IMR-90 (cell line): Measurements from ENCODE around the gene TCERG1L. TPM values are rescaled to one million over a fixed set of nuclear protein-coding genes. Genes with fewer than 3 reads are reported as not detected.

Experiments
- ATAC-seq: fragments of 200-7000 bp; cut with Tn5 transposase; 2 replicates; pipeline ENCODE4 v1.9.1; 2020; ENCODE audit warnings: low read depth, mild to moderate bottlenecking, moderate library complexity
- BruUV-seq: library from RNA; stranded (reverse); fragments of 400-500 nt; replicated peaks from 2 replicates; lab custom pipeline; 2021; lab: Mats Ljungman, UMichigan
- CTCF ChIA-PET: fragments of 300-600 bp; formaldehyde crosslinking; extraction: SDS; loops from one replicate; lab custom pipeline; 2021; ENCODE audit warnings: antibody characterized with exemption; lab: Yijun Ruan, JAX
- POLR2A ChIA-PET: fragments of 300-600 bp; sonication (Branson Sonifier 250); formaldehyde crosslinking; loops from one replicate; lab custom pipeline; 2022; ENCODE audit warnings: antibody characterized with exemption; ENCODE audit not compliant: unreplicated experiment; lab: Charles Lee
- DNase-seq: peaks from one replicate; pipeline ENCODE4 v3.0.0; 2013
- H2AFZ ChIP-seq: replicated peaks from 2 replicates; pipeline ENCODE3; 2013; ENCODE audit warnings: low read length, mild to moderate bottlenecking; ENCODE audit not compliant: poor library complexity
- H2AK5ac ChIP-seq: 2 replicates; pipeline ENCODE4 v1.6.1; 2013; ENCODE audit warnings: low read depth, low read length, inconsistent platforms
- H2AK9ac ChIP-seq: replicated peaks from 2 replicates; pipeline ENCODE3; 2013; ENCODE audit warnings: mild to moderate bottlenecking, low read depth, low read length, moderate library complexity; ENCODE audit not compliant: poor library complexity
- H2BK120ac ChIP-seq: 2 replicates; pipeline ENCODE4 v1.6.1; 2013; ENCODE audit warnings: low read depth, low read length, inconsistent platforms
- H2BK15ac ChIP-seq: 3 replicates; pipeline ENCODE4 v1.6.1; 2013; ENCODE audit warnings: low read depth, low read length, inconsistent platforms
- H2BK20ac ChIP-seq: 2 replicates; pipeline ENCODE4 v1.6.1; 2013; ENCODE audit warnings: low read depth, mild to moderate bottlenecking, inconsistent platforms, low read length, moderate library complexity
- H2BK5ac ChIP-seq: 2 replicates; pipeline ENCODE4 v1.6.1; 2013; ENCODE audit warnings: mild to moderate bottlenecking, low read depth, low read length, inconsistent platforms; ENCODE audit not compliant: poor library complexity, severe bottlenecking
- H3K14ac ChIP-seq: replicated peaks from 2 replicates; pipeline ENCODE4 v1.6.1; 2013; ENCODE audit warnings: low read depth, low read length, inconsistent platforms
- H3K18ac ChIP-seq: 2 replicates; pipeline ENCODE4 v1.6.1; 2013; ENCODE audit warnings: low read depth, low read length, control low read depth
- H3K23ac ChIP-seq: 2 replicates; pipeline ENCODE4 v1.6.1; 2013; ENCODE audit warnings: low read depth, low read length, inconsistent platforms
- H3K27ac ChIP-seq: 2 replicates; pipeline ENCODE4 v1.5.1; 2013; ENCODE audit warnings: mild to moderate bottlenecking, control low read depth, low read length; ENCODE audit not compliant: insufficient read depth
- H3K27me3 ChIP-seq: 2 replicates; pipeline ENCODE4 v1.6.1; 2013; ENCODE audit warnings: low read length; ENCODE audit not compliant: control insufficient read depth, insufficient read depth
- H3K36me3 ChIP-seq: 2 replicates; pipeline ENCODE4 v1.6.1; 2013; ENCODE audit warnings: low read length, mixed read lengths; ENCODE audit not compliant: control insufficient read depth, insufficient read depth
- H3K4ac ChIP-seq: 2 replicates; pipeline ENCODE4 v1.6.1; 2013; ENCODE audit warnings: low read depth, low read length, inconsistent platforms
- H3K4me1 ChIP-seq: 2 replicates; pipeline ENCODE4 v1.6.1; 2013; ENCODE audit warnings: low read length, mixed read lengths; ENCODE audit not compliant: control insufficient read depth, insufficient read depth
- H3K4me2 ChIP-seq: 2 replicates; pipeline ENCODE4 v1.6.1; 2013; ENCODE audit warnings: low read depth, mild to moderate bottlenecking, control low read depth, low read length, moderate library complexity
- H3K4me3 ChIP-seq: 2 replicates; pipeline ENCODE4 v1.5.1; 2013; ENCODE audit warnings: low read depth, mild to moderate bottlenecking, control low read depth, low read length, moderate library complexity; ENCODE audit not compliant: insufficient read depth
- H3K56ac ChIP-seq: 2 replicates; pipeline ENCODE4 v1.6.1; 2013; ENCODE audit warnings: low read length, inconsistent platforms; ENCODE audit not compliant: insufficient read depth; ENCODE audit errors: extremely low read depth
- H3K79me1 ChIP-seq, 2 experiments: 2 replicates each; pipeline ENCODE4 v1.6.1; 2013; ENCODE audit warnings: low read length in 2 of 2, inconsistent platforms in 1 of 2, low read depth in 1 of 2
- H3K9ac ChIP-seq: 2 replicates; pipeline ENCODE4 v1.6.1; 2013; ENCODE audit warnings: low read depth, low read length, control low read depth
- H3K9me1 ChIP-seq: 2 replicates; pipeline ENCODE4 v1.6.1; 2013; ENCODE audit warnings: low read length, inconsistent platforms; ENCODE audit not compliant: insufficient read depth
- H3K9me3 ChIP-seq: 2 replicates; pipeline ENCODE4 v1.6.1; 2013; ENCODE audit warnings: low read length; ENCODE audit not compliant: control insufficient read depth, insufficient read depth
- H4K20me1 ChIP-seq: 2 replicates; pipeline ENCODE4 v1.6.1; 2013; ENCODE audit warnings: low read length, inconsistent platforms; ENCODE audit not compliant: insufficient read depth
- H4K5ac ChIP-seq: 2 replicates; pipeline ENCODE4 v1.6.1; 2013; ENCODE audit warnings: mild to moderate bottlenecking, low read depth, low read length, control low read depth
- H4K8ac ChIP-seq, 2 experiments: 2 replicates each; pipeline ENCODE4 v1.6.1; 2013; ENCODE audit warnings: low read depth in 2 of 2, low read length in 2 of 2, control low read depth in 1 of 2, inconsistent platforms in 1 of 2
- H4K91ac ChIP-seq: 2 replicates; pipeline ENCODE4 v1.6.1; 2013; ENCODE audit warnings: low read depth, low read length, inconsistent platforms; ENCODE audit not compliant: insufficient read depth
- BHLHE40 ChIP-seq: fragments of 150-350 bp; IDR thresholded peaks from 2 replicates; pipeline ENCODE4 v1.6.1; 2016; ENCODE audit warnings: mild to moderate bottlenecking, low read depth, low read length
- CEBPB ChIP-seq: IDR thresholded peaks from 2 replicates; pipeline ENCODE4 v1.6.1; 2012; ENCODE audit warnings: low read depth, low read length, improper control_type of control experiment
- CHD1 ChIP-seq: IDR thresholded peaks from 2 replicates; pipeline ENCODE4 v1.6.1; 2012; ENCODE audit warnings: low read depth, low read length, improper control_type of control experiment
- CTCF ChIP-seq: conservative IDR thresholded peaks from 2 replicates; pipeline ENCODE4 v1.5.1; 2012; ENCODE audit warnings: mild to moderate bottlenecking, low read depth, low read length, improper control_type of control experiment
- FOS ChIP-seq: fragments of 150-350 bp; IDR thresholded peaks from 2 replicates; pipeline ENCODE4 v1.6.1; 2016; ENCODE audit warnings: low read depth, low read length
- MAFK ChIP-seq: IDR thresholded peaks from 2 replicates; pipeline ENCODE4 v1.6.1; 2012; ENCODE audit warnings: low read depth, low read length, improper control_type of control experiment
- MAZ ChIP-seq: IDR thresholded peaks from 2 replicates; pipeline ENCODE4 v1.6.1; 2012; ENCODE audit warnings: low read depth, mild to moderate bottlenecking, low read length, improper control_type of control experiment, moderate library complexity, borderline replicate concordance
- MXI1 ChIP-seq: IDR thresholded peaks from 2 replicates; pipeline ENCODE4 v1.6.1; 2012; ENCODE audit warnings: low read depth, mild to moderate bottlenecking, low read length, moderate library complexity, borderline replicate concordance
- NFE2L2 ChIP-seq: fragments of 150-350 bp; IDR thresholded peaks from 2 replicates; pipeline ENCODE4 v1.6.1; 2016; ENCODE audit warnings: low read depth, mild to moderate bottlenecking, low read length
- POLR2A ChIP-seq: IDR thresholded peaks from 2 replicates; pipeline ENCODE4 v1.6.1; 2012; ENCODE audit warnings: mild to moderate bottlenecking, low read depth, low read length
- RAD21 ChIP-seq: IDR thresholded peaks from 2 replicates; pipeline ENCODE4 v1.6.1; 2012; ENCODE audit warnings: low read length, improper control_type of control experiment
- RCOR1 ChIP-seq: IDR thresholded peaks from 2 replicates; pipeline ENCODE4 v1.6.1; 2012; ENCODE audit warnings: mild to moderate bottlenecking, low read length, improper control_type of control experiment; ENCODE audit not compliant: insufficient replicate concordance
- RFX5 ChIP-seq: IDR thresholded peaks from 2 replicates; pipeline ENCODE4 v1.8.0; 2012; ENCODE audit warnings: low read depth, mild to moderate bottlenecking, low read length, moderate library complexity
- SMC3 ChIP-seq: fragments of 150-350 bp; IDR thresholded peaks from 2 replicates; pipeline ENCODE4 v1.6.1; 2016; ENCODE audit warnings: low read depth, mild to moderate bottlenecking, antibody characterized with exemption, low read length, moderate library complexity
- USF2 ChIP-seq: fragments of 150-350 bp; IDR thresholded peaks from 2 replicates; pipeline ENCODE4 v1.6.1; 2017; ENCODE audit warnings: mild to moderate bottlenecking, antibody characterized with exemption, low read length, low read depth
- WGBS, 2 experiments: methylation state at CpG; one replicate each; pipeline versions ENCODE4 v1.1.5 to v1.1.7; 2013; ENCODE audit warnings: missing lambda C conversion rate in 2 of 2; ENCODE audit not compliant: insufficient read length in 1 of 2; ENCODE audit errors: extremely low coverage in 2 of 2; 5-methylcytosine and 5-hydroxymethylcytosine counted together
- dilution Hi-C: fragments of 300-500 bp; cut with HindIII; formaldehyde crosslinking; loops from one replicate; pipeline ENCODE4 v1.14.3; 2018; ENCODE audit warnings: low sequenced_read_pairs; ENCODE audit not compliant: unreplicated experiment
- in situ Hi-C: fragments of 300-500 bp; cut with MboI; formaldehyde crosslinking; loops from 3 replicates; pipeline ENCODE4 v1.14.3; 2019; ENCODE audit warnings: low sequenced_read_pairs, inconsistent platforms, mixed read lengths
- intact Hi-C: fragments of 100-400 bp; cut with micrococcal nuclease; formaldehyde crosslinking; loops from 2 replicates; pipeline ENCODE4 v1.10.0; 2022
- polyA plus RNA-seq, 3 experiments: library from polyadenylated mRNA; depleted of rRNA; stranded (reverse); fragments of >200 nt; gene quantifications; 2 replicates each; pipeline ENCODE4 v1.2.3, GENCODE V29; 2012; ENCODE audit warnings: low replicate concordance in 1 of 3
- total RNA-seq: library from RNA; depleted of rRNA; stranded (reverse); fragments of >200 nt; gene quantifications from 2 replicates; pipeline ENCODE4 v1.2.3, GENCODE V29; 2012
- TF ChIP-seq, protein P1 (sequence below): fragments of 150-350 bp; IDR thresholded peaks from 2 replicates; pipeline ENCODE4 v1.6.1; 2016; ENCODE audit warnings: low read depth, mild to moderate bottlenecking, low read length, moderate library complexity, borderline replicate concordance

TCERG1L gene
- total and polyA plus RNA-seq, 2 of the 4 experiments (the other 2 are of a cell fraction) = not detected

GRCh38 chr10:131126321-131127137 lies 185.0 kb downstream of the TCERG1L start:
- POLR2A ChIA-PET = no interaction called here

More at GRCh38 chr10:131126321-131127137, 185.0 kb downstream of the TCERG1L start:
- Histone ChIP-seq H3K36me3 (no peaks in the 10 kb centered on the region), H3K79me1 (no peaks in the 10 kb centered on the region), H3K4me1 (no peaks in the 10 kb centered on the region), H3K27me3 (no peaks in the 10 kb centered on the region), H4K91ac (no peak overlapping the region), H4K20me1 (no peaks in the 10 kb centered on the region), H2BK5ac (no peak overlapping the region), H3K14ac (no peak overlapping the region), H2BK15ac (no peak overlapping the region), H2BK120ac (no peak overlapping the region), H3K9ac (no peak overlapping the region), H2BK20ac (no peak overlapping the region), H3K56ac (no peak overlapping the region), H3K4ac (no peak overlapping the region), H4K8ac (no peak overlapping the region), H2AK5ac (no peak overlapping the region), H3K9me1 (no peaks in the 10 kb centered on the region), H3K4me2 (no peak overlapping the region), H4K5ac (no peak overlapping the region), H3K9me3 (peaks cover 47% of the 10 kb centered on the region), H3K18ac (no peak overlapping the region), H3K4me3 (no peak overlapping the region), H3K27ac (no peak overlapping the region), H2AK9ac (no peak overlapping the region), H2AFZ (no peak overlapping the region), H3K23ac (no peak overlapping the region)
- 34% methylated on average over 7 of the region's 14 CpGs; no CpG with 5 or more reads in 1 of the 2 experiments for WGBS, 2 experiments
- in situ Hi-C loops = no loop called here
- intact Hi-C loops = no loop called here
- no peak for ATAC-seq
- dilution Hi-C loops = no loop called here
- CTCF ChIA-PET = no interaction called here
- no TSS peak for BruUV-seq
- TF ChIP-seq POLR2A (no peak), CHD1 (no peak), MAZ (no peak), FOS (no peak), CEBPB (no peak), BHLHE40 (no peak), MAFK (no peak), CTCF (no peak), SMC3 (no peak), NFE2L2 (no peak), MXI1 (no peak), RCOR1 (no peak), RFX5 (no peak), RAD21 (no peak), USF2 (no peak)
- TF ChIP-seq, protein P1, sequence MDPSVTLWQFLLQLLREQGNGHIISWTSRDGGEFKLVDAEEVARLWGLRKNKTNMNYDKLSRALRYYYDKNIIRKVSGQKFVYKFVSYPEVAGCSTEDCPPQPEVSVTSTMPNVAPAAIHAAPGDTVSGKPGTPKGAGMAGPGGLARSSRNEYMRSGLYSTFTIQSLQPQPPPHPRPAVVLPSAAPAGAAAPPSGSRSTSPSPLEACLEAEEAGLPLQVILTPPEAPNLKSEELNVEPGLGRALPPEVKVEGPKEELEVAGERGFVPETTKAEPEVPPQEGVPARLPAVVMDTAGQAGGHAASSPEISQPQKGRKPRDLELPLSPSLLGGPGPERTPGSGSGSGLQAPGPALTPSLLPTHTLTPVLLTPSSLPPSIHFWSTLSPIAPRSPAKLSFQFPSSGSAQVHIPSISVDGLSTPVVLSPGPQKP = no peak
- no peak for DNase-seq
